GM19397 (cell line): ENCODE data around the gene PCDH9.

Experiments used
- ATAC-seq: cut with Tn5 transposase; IDR thresholded peaks from one replicate; pipeline ENCODE4 v1.9.1; 2021; ENCODE audit warnings: mild to moderate bottlenecking, moderate library complexity; ENCODE audit not compliant: unreplicated experiment

The PCDH9 gene

GRCh38 chr13:66506979-66507378 is 723.2 kb downstream of the PCDH9 start:
- peak; percentile 76 for ATAC-seq

DNA sequence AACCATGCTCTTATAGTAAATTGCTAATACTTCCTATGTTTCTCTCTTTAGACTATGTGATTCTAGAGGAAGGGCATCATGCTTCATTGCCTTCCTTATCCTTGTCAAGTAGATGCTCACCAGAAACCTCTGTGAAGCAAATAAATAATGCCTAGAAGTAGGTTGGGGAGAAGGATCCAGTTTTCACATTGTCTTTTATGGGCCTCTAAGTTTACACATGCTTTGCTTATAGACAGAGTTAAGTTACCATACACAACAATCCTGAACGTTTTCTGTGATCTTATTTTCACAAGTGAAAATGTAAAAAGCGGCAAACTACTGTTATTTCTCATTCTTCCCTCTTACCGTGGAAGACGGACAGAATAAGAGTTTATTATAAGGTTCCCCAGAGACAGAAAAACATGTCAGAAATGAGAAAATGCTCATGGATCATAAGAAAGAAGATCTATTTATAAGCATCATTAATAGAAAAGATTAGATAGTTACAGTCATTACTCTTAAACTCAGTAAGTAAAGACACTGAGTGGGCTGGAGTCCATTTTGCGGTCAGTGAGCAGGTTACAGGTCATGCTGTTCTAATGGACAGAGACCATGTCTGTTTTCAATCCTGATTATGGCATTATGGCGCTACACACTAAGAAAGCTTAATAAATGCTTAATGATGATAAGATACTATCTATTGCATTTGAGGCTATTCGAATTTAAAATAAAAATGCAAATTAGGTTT is 723.9 kb downstream of the PCDH9 start:
- no peak for ATAC-seq

DNA sequence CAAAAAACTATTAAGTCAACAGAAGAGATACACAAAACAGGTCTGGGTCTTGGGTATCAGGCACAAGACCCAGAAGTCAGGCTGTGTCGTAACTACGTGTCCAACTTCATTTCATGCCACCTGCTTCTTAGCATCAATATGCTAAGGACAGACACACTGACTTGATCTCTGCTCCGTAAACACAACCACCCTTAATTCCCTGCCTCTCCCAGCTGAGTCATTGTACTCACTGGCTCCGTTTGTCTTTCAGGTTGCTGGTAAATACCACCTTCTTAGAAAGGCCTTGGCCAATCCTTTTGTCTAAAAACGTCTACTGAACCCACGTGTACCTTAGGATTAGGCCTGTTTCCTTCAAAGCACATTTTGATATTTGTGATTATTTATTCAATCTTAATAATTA is 726.2 kb downstream of the PCDH9 start:
- no peak for ATAC-seq

- no peak for ATAC-seq
These were observed 729.0 kb downstream of the PCDH9 start for GRCh38 chr13:66501181-66501580.

DNA sequence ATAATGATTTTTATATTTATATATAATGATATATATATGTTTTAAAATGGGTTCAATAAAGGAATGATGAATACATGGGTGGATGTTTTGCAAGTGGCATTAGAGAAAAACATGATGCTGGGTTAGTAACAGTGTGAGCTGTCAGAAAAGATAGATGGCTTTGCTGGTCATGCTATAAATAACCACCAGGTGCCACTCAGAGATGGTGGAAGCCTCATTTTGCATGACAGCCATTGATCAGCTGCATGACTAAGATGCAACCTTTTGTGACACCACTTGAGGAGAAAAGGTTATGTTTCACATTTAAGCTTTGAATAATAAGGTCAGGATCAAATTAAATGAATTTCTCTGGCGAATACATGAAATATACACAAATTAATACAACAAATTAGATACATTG is 737.7 kb downstream of the PCDH9 start:
- peak; percentile 88 for ATAC-seq

DNA sequence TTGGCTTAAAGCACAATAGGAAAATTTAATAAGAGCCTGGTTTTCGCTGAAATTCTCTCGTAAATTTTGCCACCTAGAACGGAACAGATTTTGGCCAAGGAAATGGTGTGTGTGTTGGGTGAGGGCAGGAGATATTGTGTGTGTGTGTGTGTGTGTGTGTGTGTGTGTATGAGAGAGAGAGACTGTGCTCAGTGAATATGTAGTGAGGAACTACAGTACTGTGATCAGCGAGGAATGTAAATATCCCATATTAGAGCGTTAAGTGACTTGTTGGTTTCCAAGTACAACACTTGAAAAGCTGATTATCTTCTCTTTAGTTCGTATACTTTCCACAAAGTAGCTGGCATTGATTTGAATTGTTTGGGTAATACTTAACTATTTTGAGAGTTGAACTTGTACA is 738.9 kb downstream of the PCDH9 start:
- no peak for ATAC-seq

- no peak for ATAC-seq
These were observed 740.5 kb downstream of the PCDH9 start for GRCh38 chr13:66489586-66489985.

GRCh38 chr13:66489172-66489571 is 741.0 kb downstream of the PCDH9 start:
- no peak for ATAC-seq

DNA sequence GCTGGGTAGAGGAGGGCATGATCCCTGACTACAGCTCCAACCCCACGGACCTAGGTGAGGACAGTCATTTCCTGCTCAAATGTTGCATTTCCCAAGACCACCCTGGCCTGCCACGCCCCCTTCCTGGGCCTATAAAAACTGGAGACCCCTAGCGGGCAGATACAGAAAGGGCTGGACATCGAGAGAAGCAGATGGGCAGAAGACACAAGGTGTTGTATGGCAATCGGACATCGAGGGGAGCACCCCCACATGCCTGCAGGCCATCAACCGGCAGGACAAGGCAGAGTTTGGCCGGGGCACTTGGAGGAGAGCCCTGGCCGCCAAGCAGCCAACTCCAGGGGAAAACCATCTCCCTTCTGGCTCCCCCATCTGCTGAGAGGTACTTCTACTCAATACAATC is 746.4 kb downstream of the PCDH9 start:
- no peak for ATAC-seq

- ATAC-seq = no peak
These were observed 747.3 kb downstream of the PCDH9 start for GRCh38 chr13:66482836-66483235.

- no peak for ATAC-seq
These were observed 752.3 kb downstream of the PCDH9 start for GRCh38 chr13:66477816-66478215.

GRCh38 chr13:66475061-66475460 is 755.1 kb downstream of the PCDH9 start:
- no peak for ATAC-seq

DNA sequence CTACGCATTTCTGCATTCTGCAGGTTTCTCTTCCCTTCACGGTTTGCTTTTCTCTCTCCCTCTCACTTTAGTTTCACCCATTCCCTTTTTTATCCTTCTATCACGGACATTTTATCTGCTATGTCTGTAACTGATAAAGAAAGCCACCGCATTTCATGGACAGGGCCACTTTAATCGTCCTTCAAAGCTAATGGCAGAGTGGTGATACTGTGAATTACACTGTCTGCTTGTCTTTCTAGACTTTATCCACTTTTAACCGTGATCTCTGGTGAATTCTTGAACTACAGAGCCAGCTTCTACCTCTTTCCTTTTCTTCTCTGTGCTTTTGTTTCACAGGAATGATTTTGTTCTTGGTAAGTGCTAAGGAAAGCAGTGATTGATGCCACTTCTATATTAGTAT is 760.4 kb downstream of the PCDH9 start:
- ATAC-seq = no peak

DNA sequence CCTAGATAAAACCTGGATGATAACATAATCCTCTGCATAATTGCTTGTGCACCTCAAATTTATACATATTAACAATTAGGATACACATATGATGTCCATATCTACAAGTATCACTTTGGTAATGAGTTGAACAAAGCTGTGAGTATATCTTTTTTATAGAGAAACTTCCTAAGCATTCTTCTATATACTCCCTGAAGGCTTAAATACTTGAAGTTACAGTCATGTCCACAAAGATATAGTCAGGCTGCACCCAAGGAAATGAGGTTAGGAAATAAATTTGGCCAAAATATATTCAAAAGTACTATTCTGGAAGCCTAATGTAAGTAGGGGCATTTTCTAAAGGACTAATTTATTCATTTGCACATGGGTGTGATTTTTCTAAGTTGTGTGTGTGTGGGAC is 761.5 kb downstream of the PCDH9 start:
- no peak for ATAC-seq

DNA sequence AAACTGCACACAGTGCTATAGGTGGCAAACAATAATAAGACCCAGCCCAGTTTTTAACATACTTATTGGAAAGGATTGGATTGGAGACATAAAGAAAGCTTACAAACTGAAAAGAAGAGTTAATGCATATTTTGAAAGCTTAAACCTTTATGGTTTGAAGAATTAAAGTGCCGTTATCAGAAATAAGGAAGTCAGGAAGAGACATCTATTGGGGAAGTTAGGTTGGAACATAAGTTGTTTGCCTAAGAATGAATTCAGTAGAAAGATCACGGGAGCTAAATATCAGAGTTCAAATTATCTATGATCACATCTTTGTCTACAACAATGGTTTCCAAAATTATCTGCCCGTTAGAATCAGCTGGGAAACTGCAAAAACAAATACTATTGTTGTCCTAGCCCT is 767.9 kb downstream of the PCDH9 start:
- no peak for ATAC-seq

DNA sequence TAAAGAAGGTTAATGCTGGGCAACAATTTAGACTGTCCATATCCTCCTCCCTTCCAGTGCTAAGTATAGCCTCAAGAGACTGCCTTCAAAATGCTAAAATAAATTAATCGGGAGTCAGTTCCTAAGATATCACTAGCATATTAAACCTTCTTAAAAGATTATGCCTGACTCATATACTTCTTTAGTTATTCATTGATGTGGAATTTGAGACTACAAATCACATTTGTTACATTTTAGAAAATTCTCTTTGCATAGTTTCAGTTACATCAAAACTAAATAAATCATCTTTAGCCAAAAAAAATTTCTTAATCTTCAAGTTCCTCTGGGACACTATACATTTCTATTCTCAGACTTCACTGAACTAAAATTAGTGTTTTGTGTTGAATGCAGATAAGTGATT is 769.1 kb downstream of the PCDH9 start:
- no peak for ATAC-seq

- ATAC-seq = no peak
These were observed 770.5 kb downstream of the PCDH9 start for GRCh38 chr13:66459634-66460033.

- ATAC-seq = no peak
These were observed 771.0 kb downstream of the PCDH9 start for GRCh38 chr13:66459143-66459542.

DNA sequence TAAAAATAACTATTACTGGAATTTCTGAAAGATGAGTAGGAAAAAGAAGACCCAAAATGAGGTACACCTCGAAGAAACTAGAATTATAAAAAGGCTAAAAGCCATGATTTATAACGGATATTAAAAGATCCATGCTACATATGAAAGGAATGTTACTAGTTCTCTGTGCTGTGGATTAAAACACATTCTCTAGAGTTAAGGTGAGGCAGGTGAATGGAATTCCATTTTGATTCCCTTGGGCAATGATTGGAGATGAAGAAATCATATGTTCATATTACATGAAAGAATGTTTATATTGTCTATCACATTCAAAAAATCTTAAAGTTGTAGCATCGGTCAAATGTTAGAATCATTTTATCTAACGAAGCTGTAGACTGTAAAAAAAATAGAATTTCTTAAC is 783.7 kb downstream of the PCDH9 start:
- ATAC-seq = no peak

GRCh38 chr13:66443926-66444325 is 786.2 kb downstream of the PCDH9 start:
- no peak for ATAC-seq

DNA sequence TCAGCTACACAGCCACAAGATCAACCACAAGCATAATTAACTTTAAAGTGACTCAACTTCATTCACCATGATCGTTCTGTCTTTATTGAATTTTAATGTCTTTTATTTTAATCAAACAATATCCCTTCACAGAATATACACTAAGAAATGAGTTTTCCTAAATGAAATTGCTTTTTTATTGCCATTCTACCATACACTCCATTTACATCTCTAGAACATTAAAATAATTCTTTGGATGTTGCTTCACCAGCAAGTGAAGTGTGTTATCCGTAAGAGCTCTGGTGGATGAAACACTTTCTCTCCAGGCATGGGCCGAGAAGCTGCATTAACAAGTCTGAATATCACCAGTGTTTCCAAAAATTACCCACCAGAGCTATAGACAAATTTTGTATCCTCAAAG is 789.2 kb downstream of the PCDH9 start:
- ATAC-seq = no peak

- no peak for ATAC-seq
These were observed 799.4 kb downstream of the PCDH9 start for GRCh38 chr13:66430728-66431127.

DNA sequence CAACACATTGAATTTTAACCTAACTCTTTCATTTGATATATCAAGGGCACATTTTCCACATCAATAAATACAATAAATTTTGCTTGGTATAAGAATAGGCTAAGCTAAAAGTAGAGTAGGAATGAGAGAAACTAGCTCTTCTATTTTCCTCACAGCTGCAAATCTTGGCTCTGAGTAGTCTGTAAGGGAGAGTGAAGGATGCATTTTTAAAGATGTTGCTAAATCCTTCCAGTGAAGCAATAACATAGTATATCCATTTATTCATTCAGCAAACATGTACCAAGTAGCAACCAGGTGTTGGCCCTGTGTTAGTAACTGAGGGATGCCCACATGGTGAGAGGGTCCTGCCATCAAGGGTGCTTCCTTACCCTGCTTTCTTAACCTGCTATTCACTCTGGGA is 799.9 kb downstream of the PCDH9 start:
- ATAC-seq = no peak
